Fibroblast of skin of back (primary cell): ENCODE results near the gene BIK.
A peak's percentile ranks its signal among the peaks of the same experiment; 100 is the strongest.
"Not testable (repeated sequence)": the region's sequence is repeated elsewhere in the genome, so short reads cannot be mapped to it uniquely, and the experiment has no call there.

Source experiments
- DNase-seq: peaks from one replicate; pipeline ENCODE4 v3.0.0-alpha.2; 2013

Gene BIK

DNA sequence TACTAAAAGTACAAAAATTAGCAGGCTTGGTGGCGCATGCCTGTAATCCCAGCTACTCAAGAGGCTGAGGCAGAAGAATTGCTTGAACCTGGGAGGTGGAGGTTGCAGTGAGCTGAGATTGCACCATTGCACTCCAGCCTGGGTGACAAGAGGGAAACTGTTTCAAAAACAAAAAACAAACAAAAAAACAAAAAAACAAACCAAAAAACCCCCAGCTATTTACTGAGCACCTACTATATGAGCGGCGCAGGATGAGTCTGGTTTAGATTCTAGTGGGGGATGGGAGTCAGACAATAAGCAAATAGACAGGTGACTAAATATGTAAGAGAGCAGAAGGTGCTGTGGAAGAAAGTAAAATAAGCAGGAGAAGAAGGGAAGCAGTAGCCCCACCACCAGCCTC, 5.6 kb upstream of the BIK start:
- not testable (repeated sequence) for DNase-seq

GRCh38 chr22:43106302-43106701, 4.2 kb upstream of the BIK start:
- DNase-seq, result no peak

GRCh38 chr22:43109511-43109910, 1.0 kb upstream of the BIK start:
- DNase-seq, result no peak

- no peak for DNase-seq
These were observed 568 bp upstream of the BIK start for GRCh38 chr22:43109921-43110443.

- DNase-seq, result no peak
These were observed 525 bp downstream of the BIK start for GRCh38 chr22:43110927-43111623.

GRCh38 chr22:43113526-43114251, 3.1 kb downstream of the BIK start:
- DNase-seq, result no peak

GRCh38 chr22:43114958-43115357, 4.4 kb downstream of the BIK start:
- DNase-seq, result no peak

GRCh38 chr22:43116932-43117331, 6.4 kb downstream of the BIK start:
- no peak for DNase-seq

DNA sequence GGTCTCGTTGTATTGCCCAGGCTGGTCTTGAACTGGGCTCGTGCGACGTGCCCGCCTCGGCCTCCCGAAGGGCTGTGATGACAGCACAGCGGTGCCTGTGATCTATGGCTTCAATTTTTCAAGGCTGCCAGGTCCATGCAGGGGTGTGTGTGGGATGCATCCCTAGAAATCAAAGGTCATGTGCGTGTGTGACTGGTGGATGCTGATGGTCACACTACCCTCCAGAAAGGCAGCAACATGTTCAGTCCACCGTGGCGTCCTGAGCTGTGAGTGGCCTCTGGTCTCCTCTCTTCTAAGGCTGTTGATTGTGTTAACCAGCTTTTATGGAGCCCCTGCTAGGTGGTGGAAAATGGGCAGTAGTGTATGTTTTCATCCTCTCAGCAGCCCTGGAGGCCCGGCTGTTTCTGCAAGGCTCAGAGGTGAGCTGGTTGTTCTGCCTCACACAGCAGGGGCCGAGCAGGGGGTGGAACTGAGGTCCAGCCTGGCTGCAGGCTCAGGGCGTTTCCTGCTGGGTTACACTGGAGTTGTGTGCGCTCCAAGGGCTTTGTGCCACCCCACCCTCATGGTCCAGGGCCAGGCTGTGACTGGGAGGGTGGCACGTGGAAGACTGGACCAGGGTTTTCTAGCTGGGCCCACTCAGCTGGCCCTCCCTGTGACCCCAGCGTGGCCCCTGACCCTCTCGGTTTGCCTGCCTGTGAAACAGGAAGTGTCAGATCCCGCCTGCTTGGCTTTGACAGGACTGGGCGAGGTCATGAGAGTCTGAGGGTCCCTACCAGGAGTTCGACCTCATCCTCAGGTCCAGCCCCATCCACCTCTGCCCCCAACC, 7.7 kb downstream of the BIK start:
- no peak for DNase-seq

DNA sequence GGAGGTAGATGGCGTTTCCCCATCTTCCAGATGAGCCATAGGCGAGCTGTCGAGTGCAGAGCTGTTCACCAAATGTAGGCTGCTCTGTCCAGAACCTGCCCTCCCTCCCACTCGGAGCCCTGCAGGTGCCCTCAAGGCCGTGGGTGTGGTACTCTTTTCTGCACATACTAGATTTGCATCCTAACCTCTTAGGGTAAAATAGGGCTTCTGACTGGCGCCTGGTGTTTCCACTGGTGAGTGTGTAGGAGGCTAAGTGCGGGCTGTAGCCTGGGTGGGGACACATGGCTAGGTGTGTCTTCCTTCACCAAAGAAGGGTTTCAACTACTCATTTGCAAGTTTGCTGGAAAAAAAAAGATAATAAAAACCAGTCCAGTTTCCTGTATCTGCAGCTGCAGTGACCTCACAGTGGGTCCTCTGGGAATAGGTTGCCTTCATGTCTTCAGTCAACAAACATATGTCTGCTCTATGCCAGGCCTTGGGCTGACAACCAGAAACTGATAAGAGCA, 8.5 kb downstream of the BIK start:
- no peak for DNase-seq

DNA sequence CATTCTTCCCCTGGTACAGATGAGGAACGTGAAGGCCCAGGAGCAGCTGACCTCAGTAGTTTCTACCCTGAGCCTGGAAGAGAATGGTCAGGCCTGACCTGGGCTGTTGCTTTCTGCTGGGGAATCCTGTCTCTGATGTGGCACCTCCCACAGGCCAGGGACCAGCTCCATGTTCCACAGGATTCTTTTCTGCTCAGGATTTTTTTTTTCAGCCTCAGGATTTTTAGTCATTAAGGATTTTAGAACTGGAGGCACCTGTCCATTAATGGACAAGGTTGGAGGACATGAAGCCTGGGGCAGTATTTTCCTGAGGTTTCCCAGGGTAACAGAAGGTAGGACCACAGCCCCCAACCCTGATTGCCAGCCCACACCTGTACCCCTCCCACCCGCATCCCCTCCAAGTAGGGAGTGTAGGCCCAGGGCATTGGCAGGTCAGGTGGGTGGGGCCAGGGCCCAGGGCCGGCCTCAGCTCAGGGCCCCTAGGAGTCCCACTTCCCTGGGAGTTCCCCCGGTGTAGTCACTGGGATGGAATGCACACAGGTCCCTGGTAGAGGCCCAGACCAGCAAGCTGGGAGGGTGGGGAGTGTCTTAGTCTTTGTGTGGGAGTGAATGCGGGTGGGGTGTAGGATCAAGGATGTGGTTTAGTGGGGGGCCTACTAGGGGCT, 16.1 kb downstream of the BIK start:
- DNase-seq, result peak; percentile 85

- DNase-seq, result no peak
These were observed 16.8 kb downstream of the BIK start for GRCh38 chr22:43127166-43127908.

GRCh38 chr22:43128116-43128515, 17.6 kb downstream of the BIK start:
- DNase-seq, result no peak

DNA sequence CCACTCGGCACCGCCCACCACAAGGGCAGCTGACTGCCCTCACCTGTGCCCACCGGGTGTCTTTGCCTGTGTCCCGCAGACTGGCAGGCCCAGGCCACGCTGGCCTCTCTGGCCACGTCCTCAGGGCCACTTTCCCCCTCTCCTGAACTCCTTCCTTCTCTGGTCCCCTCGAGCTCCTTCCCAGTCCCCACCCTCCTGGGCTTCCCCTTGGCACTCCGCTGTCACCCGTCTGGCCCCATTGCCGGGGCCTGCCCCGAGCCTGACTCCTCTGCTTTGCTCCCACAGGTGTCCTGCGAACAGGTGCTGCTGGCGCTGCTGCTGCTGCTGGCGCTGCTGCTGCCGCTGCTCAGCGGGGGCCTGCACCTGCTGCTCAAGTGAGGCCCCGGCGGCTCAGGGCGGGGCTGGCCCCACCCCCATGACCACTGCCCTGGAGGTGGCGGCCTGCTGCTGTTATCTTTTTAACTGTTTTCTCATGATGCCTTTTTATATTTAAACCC, 18.4 kb downstream of the BIK start:
- no peak for DNase-seq

DNA sequence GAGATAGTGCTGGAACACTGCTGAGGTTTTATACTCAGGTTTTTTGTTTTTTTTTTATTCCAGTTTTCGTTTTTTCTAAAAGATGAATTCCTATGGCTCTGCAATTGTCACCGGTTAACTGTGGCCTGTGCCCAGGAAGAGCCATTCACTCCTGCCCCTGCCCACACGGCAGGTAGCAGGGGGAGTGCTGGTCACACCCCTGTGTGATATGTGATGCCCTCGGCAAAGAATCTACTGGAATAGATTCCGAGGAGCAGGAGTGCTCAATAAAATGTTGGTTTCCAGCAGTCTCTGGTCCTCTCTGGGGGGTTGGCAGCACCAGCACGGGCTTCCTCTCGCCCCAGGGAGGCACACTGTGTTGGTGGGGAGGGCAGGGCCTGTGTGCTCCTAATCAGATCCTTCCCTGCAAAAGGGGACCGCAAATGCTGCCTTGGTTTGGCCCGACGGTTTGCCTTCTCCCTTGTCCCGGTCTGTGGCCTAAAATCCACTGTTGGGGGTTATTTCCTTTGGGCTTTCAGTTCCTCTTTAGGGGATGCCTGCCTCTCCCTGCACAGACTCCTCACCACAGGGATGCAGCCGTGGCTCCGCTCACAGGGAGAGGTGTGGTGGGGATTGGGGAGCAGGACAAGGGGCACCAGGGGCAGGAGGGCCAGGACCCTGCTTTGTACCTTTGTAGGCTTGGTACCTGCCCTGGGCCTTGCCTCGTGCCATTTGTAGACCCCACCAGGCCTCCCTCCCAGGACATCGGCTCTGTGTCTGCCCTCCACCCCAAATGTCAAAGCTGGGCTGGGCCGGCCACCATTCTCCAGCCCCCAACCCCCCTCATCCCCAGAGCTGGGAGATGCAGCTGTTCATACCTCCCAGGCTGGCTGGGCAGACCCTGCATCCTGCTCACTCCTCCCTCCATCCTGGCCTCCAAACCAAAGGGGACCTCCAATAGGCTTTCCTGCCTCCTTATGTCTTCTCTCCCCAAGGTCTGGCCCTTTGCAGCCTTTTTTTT, 19.2 kb downstream of the BIK start:
- DNase-seq, result no peak

- DNase-seq, result no peak
These were observed 21.4 kb downstream of the BIK start for GRCh38 chr22:43131773-43132501.

DNA sequence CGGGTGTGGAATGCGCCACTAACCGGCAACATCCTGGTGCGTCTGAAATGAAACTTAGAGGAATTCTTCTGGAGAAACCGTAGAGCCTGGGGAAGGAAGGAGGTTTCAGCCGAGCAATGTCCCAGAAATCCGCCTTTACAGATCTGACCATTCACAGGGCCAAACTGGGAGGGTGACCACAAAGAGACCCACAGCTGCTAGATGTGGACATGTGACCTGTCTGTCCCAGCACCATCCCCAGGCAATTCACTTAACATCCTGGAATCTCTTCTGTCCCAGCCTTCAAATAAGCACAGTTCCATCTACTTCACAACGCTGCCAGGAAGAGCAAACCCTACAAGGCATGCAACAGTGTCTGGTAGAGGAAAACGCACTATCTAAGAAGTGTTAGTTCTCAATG, 22.9 kb downstream of the BIK start:
- DNase-seq, result no peak

GRCh38 chr22:43134553-43134952, 24.0 kb downstream of the BIK start:
- no peak for DNase-seq

- no peak for DNase-seq
These were observed 25.0 kb downstream of the BIK start for GRCh38 chr22:43135565-43135964.
